Measurements from ENCODE around the gene SLC38A3.
"Not testable (repeated sequence)": the region's sequence is repeated elsewhere in the genome, so short reads cannot be mapped to it uniquely, and the experiment has no call there.

The SLC38A3 gene

DNA sequence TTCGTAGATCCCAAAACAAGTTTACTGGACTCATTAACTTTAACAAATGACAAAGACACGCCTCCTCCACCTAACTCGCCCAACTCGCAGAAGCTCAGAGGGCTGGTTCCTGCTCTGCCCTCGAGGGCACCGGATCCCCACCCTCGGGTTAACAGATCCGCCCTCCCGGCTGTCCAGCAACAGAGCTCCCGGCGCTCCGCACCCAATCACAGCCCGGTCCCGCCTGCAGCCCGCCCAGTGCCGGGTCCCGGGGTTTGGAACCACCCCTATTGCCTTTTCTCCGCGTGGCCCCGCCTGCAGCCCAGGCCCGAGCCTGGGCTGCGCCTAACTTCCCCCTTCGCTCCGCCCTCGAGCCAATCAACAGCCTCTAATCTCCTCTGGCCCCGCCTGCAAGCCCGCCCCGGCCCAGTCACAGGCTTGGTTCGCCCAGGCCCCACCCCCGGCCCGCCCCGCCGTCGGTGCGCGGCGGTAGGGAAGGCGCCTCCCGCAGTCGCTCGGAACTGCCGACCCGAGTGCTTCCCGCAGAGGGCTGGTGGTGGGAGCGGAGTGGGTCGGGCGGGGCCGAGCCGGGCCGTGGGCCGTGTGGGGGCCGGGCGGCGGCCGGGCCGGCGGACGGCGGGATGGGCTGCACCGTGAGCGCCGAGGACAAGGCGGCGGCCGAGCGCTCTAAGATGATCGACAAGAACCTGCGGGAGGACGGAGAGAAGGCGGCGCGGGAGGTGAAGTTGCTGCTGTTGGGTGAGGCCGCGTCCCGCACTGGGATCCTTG, 30.8 kb downstream of the SLC38A3 start, which contains the start of gene GNAI2:
Gene GNAI2, plus strand, starts transcription at position 489 of the 768 bp plus-strand sequence. Its CDS starts 132 bp downstream, at position 621.
- DNase-seq = peak; percentile 99

DNA sequence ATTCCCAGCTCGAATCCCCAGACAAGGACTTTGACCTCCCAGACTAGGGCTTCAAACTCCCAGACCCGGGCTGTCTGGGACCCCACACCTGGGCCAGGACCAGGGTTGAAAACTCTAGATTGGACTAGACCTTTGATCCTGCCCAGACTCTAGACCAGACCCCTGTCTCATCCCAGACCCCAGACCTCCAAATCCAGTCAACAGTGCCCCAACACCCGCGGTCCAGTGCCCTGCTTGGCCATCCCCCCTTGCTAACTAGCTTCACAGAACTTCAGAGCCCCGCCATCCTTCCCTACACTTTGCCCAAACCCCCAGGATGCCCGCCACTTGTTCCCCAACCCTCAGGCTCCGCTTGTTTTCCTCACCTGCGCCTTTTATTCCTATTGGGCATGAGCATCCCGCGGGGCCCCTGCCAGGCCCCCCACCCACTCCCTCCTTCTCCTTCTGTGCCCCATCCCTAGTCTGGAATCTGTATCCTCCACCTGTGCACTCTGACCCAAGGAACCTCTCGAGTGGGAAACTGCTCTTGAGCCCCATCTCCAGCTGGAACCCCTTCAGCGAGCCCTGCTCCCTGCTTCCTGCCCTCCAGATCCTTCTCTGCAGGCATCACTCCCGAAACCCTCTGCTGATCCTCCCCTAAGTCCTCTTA, 31.5 kb downstream of the SLC38A3 start:
- no peak for DNase-seq

GRCh38 chr3:50237133-50237651, 32.1 kb downstream of the SLC38A3 start:
- DNase-seq = peak; percentile 46

- peak; percentile 93 for DNase-seq
Observed at GRCh38 chr3:50237754-50238548, 32.9 kb downstream of the SLC38A3 start.

DNA sequence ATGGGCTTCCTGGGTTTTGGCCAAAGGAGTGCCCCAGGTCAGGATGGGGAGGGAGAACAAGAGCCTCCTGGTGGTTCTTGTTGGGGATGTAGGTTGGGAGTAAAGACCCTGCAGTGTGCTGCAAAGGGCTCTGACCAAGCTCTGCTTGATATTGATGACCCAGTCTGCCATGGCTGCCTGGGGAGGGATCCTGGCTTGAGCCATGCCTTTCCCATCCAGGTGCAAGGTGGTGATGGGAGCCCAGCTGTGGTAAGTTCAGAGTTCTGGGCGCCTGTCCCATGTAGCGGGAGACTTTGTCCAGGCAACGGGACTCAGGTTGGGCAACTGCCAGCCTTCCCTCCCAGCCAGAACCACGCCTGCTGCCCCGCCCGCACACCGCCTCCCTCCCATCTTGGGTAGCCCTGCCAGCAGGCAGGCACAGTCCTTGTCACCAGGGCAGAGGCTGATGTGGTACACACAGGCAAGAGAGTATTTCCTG, 33.5 kb downstream of the SLC38A3 start:
- peak; percentile 42 for DNase-seq

DNA sequence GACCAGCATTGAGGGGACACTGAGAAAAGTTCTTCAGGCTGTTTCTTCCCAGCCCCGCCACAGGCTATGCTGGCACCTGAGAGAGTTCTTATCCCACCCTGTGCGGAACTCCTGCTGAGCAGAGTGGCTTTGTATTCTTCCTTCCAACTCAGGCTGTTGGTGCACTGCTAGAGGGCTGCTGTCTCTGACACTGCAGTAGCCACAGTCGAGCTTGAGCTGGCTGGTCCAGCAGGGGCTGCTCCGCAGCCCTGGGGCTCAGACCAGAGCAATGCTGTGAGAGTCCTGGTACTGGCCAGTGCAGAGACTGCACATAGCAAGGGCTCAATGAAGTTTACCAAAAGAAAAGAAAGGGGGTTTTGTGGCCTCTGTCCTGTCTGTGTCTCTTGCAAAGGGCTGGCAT, 34.6 kb downstream of the SLC38A3 start:
- no peak for DNase-seq

DNA sequence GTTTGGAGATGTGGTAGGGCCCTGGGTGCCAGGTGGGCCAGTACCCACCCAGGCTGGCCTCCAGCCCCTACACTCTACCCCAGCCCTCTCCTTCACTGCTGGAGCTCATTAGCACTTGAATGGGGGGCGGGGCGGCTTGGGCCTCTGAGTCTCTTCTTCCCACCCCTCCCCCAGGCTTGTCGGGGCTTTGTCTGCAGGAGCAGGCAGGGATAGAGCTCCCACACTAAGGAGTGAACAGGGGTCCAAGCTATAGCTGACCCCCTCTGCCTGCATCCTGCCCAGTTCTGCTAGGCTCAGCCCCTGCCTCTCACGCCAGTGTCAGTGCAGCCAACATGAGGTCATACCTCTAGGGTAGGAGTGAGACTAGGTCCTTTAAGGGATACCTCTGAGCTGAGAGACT, 36.1 kb downstream of the SLC38A3 start:
- DNase-seq = no peak

DNA sequence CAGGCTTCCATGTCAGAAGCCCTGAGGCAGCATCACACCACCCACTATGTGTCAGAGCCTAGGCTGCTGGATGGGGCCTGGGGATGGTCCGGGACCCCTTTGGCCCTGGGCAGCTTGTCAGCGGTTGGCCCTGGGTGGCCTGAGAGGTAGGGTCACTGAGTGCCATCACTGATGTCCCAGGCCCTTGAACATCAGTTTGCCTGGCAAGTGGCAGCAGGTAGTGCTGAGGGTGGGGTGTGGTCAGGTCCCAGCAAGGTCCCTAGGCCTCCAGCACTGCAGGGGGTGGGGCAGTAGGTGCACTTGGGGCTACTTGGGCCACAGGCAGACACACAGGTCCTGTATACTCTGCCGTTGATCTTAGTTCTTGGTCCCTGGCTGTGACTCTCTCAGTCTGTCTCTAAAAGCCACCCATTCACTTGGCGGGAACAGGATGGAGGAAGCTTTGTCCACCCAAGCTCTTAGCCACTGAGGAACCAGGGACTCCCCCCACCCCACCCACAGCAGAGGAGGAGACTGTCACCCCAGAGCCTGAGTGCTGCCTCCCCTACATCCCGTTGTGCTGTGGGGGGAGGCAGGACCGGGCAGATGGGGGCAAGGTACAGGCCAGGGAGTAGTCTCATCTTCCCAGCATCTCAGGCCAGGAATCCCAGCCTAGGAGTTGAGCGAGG, 36.8 kb downstream of the SLC38A3 start:
- DNase-seq = no peak

- peak; percentile 53 for DNase-seq
Observed at GRCh38 chr3:50242381-50242770, 37.3 kb downstream of the SLC38A3 start.

GRCh38 chr3:50242851-50243542, 37.9 kb downstream of the SLC38A3 start:
- peak; percentile 53 for DNase-seq

DNA sequence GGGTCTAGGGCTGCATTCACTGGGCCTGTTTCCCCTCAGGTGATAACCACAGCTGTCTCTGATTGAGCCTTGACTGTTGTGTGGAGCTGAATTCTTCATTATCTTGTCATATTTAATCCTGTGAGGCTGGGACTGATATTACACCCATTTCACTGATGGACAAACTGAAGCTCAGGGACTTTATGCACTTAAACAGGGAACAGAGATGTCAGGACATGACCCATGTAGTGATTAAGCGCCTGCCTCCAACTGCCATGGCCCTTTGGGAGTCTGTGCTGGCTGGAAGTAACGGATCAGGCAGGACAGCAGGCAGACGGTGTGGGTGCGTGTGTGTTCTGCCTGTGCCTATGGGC, 38.4 kb downstream of the SLC38A3 start:
- DNase-seq = no peak

- not testable (repeated sequence) for DNase-seq
Observed at GRCh38 chr3:50244813-50245212, 39.7 kb downstream of the SLC38A3 start.

- no peak for DNase-seq
Observed at GRCh38 chr3:50245251-50245745, 40.2 kb downstream of the SLC38A3 start.

DNA sequence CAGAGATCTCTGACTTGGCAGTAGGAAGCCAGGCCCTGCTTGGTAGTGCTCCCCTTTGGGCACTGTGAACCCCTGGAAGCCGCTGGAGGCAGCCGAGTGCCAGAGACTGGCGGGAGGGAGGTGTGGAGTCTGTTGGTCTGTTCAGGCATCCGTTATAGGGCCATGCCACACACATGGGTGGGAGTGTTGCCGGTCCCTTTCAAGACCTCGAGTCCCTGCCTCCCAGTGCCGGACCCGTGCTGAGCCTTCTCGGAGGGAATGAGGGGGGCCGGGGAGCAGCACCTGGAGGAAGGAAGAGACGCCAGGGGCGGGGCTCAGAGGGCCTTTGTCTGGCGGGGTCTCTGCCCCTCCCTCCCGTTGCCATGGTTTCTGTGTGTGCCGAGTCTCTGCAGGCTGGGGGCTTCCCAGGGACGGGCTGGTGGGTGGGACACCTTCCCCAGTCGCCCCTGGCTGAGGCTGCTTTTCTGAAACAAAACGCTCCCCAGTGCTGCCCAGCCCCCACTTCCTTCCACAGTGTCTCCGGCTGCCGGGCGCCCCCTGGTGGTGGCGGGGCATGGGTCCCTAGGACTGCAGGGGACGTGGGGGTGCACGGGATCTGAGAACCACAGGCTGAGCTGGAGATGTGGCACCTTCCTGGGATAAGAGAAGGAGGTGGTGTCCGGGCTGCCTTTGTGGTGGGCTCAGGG, 40.9 kb downstream of the SLC38A3 start:
- DNase-seq = peak; percentile 91

DNA sequence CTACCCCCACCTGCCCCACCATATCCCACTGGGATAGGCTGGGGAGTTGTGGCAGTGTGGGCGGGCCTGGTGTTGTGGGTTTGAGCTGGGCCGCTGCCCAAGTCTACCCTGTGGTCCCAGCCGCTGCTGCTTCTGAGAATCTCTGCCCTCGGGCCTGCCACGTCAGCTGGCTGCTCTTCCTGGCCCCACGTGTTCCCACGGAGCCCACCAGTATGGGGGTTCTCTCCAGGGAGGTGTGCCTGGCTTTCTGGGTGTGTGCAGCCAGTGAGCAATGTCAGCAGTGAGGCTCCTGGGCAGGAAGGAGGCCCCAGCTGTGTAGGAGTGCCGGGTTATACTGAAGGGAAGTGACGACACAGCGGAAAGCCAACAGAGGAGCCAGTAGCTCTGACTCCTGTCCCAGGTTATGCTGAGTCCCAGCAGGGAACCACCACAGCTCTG, 41.5 kb downstream of the SLC38A3 start:
- peak; percentile 92 for DNase-seq

DNA sequence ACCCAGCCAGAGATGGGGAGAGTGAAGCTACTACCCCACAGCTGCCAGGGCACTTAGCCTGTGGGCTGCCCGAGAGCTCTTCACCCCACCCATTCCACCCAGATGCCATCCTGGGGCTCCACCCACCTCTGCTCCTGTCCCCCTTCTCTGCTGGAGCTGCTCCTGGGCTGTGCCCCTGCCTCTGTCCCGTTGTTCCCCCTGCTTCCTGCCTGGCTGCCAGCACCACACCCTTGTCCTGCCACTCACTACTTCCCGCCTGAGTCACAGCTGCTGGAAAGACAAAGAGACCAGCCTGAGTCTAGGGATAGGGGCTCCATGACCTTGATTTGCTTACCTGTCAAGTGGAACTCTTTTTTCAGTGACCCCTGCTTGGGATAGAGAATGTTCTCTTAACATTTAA, 43.3 kb downstream of the SLC38A3 start:
- DNase-seq = no peak

- no peak for DNase-seq
Observed at GRCh38 chr3:50249457-50249856, 44.4 kb downstream of the SLC38A3 start.

DNA sequence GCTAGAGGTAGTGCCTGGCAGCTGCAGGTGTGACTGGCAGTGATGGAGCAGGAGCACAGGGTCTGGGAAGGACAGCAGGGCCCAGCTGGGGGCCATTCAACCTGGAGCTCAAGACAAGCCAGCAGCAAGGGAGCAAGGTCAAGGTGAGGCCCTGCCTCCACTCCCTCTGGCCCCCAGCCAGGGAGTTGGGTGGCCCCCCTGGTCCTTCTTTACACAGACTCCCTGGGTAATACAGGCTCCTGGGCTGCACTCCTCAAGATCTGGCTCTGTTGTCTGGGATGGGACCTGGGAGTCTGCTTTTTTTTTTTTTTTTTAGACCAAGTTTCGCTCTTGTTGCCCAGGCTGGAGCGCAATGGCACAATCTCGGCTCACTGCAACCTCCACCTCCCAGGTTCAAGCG, 45.4 kb downstream of the SLC38A3 start:
- no peak for DNase-seq

GRCh38 chr3:50251220-50251619, 46.1 kb downstream of the SLC38A3 start:
- DNase-seq = peak; percentile 42

DNA sequence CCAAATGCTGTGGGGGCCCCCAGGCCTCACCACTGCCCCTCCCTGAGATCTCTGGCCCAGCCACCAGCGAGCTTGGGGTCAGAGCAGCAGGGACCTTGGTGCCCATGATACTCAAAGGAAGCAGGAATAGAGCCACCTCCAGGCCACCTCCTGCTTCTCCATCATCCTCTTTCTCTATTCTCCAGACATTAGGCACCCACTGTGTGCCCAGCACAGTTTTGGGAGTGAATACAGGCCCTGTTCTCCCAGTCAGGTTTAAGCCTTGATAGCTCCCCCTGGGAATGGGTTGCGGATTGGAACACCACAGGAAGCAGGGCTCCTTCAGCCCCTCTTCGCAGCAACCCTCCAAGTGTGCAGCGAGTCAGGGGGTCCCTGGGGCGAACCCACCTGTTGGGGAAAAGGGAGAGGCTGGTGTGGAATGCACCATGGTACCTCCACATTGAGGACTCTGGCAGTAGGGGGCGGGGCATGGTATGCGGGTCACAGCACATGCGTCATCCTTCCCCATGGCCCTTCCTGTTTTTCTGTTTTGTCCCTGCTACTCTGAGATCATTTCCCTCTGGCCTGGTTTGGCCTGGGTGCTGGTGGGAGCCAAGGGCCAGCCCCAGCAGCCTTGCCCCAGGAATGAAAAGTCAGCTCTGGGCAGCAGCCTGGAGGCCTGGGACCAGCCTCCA, 49.6 kb downstream of the SLC38A3 start:
- no peak for DNase-seq

DNA sequence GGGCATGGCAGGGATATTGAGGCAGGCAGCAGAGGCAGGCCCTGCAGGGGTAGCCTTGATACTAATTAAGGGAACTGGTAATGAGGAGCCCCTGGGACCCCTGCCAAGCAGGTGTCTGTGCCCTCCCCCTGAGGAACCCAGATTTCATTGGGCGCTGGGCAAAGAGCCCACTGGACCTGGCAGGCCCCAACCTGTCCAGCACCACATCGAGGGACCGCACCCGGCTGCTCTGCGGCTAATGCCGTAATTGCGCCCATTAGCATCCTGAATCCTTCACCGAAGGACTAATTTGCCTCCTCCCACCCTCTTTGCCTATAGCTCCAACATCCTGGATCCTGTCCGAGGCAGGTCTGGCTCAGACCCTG, 50.2 kb downstream of the SLC38A3 start:
- DNase-seq = no peak
